GM18520 (cell line): Measurements from ENCODE around the gene ACTR10.

Source experiments
- ATAC-seq: cut with Tn5 transposase; IDR thresholded peaks from one replicate; pipeline ENCODE4 v1.9.1; 2021; ENCODE audit not compliant: unreplicated experiment

Gene ACTR10

GRCh38 chr14:58278177-58278576 lies 78.2 kb downstream of the ACTR10 start:
- no peak for ATAC-seq

- no peak for ATAC-seq
Measured at GRCh38 chr14:58280954-58281787, 81.2 kb downstream of the ACTR10 start.

- no peak for ATAC-seq
Measured at GRCh38 chr14:58281969-58282368, 82.0 kb downstream of the ACTR10 start.

DNA sequence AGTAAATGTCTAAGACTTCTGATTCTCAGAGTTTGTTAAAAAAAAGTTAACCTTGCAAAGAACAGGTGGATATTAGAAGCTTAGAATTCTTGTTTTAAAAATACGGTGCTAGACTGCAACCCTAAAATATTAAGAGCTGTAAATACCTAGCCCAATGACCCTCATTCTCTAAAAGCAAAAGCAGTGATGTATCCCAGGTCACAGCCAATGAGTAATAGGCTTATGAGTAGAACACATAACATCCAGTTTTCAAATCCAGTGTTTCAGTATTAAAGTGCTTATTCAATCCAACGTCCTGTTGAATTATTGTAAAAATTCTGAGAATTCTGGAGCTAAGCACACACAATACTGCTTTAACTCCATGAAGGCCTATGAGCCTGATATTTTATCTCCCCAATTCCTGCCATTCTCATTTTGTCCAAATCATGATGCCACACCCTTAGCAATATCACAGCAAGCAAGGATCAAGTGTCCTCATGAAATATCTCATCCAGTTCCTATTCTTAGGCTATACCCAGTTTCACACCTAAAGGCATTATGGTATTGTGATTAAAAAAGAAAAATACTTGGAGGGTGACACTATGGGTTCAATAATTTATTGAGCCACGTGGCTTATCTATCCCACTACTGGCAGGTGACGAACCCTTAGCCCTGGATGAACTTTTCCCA lies 83.1 kb downstream of the ACTR10 start:
- ATAC-seq: no peak

- no peak for ATAC-seq
Measured at GRCh38 chr14:58283730-58284129, 83.8 kb downstream of the ACTR10 start.

DNA sequence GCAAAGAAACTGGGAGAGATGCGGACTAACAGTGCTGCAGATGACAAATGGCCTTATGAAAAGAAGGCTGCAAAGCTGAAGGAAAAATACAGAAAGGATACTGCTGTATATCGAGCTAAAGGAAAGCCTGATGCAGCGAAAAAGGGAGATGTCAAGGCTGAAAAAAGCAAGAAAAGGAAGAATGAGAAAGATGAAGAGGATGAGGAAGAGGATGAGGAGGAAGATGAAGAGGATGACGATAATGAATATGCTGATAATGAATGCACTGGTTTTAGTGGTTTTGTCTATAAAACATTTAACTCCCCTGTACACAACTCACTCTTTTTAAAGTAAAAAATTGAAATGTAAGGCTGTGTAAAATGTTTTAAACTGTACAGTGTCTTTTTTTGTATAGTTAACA lies 85.2 kb downstream of the ACTR10 start:
- ATAC-seq: no peak
